ENCODE results near the gene TCEAL6. TPM values are rescaled to one million over a fixed set of nuclear protein-coding genes. Genes with fewer than 3 reads are reported as not detected.
"Not testable (repeated sequence)": the region's sequence is repeated elsewhere in the genome, so short reads cannot be mapped to it uniquely, and the experiment has no call there.

Gene TCEAL6
- total RNA-seq, 1 experiment from 2014 or later = not detected

GRCh38 chrX:102125014-102125413 lies 17.3 kb downstream of the TCEAL6 start:
- CTCF ChIA-PET; BruUV-seq (replicated peaks); H3K36me3 ChIP-seq (ENCODE audit: insufficient read depth, low read length, poor library complexity, severe bottlenecking); intact Hi-C loops (cut with micrococcal nuclease; ENCODE audit: unreplicated experiment); H3K9me3 ChIP-seq (ENCODE audit: low read depth, low read length, poor library complexity, severe bottlenecking); H3K4me1 ChIP-seq (ENCODE audit: insufficient read depth, low read length, poor library complexity, severe bottlenecking); POLR2A ChIA-PET (ENCODE audit: low non-redundant PET); DNase-seq (ENCODE audit: low spot score); H3K27ac ChIP-seq (ENCODE audit: low read depth, low read length, poor library complexity, severe bottlenecking): not testable (repeated sequence)
- peak overlapping the region; percentile 21 for H3K4me3 ChIP-seq (ENCODE audit: low read depth, low read length, poor library complexity, severe bottlenecking)
- H3K27me3 ChIP-seq (replicated peaks; ENCODE audit: insufficient read depth, low read depth, low read length, poor library complexity) = peaks cover 42% of the 10 kb centered on the region

- H3K4me1 ChIP-seq (ENCODE audit: insufficient read depth, low read length, poor library complexity, severe bottlenecking) = no peaks in the 10 kb centered on the region
- TF ChIP-seq CTCF (conservative IDR thresholded peaks at IDR 0.05; ENCODE audit: low read depth, low read length) = no peak
- no peak for TF ChIP-seq EZH2 (IDR thresholded peaks at IDR 0.05; ENCODE audit: borderline replicate concordance, low read depth, low read length, poor library complexity, severe bottlenecking)
- CTCF ChIA-PET = no interaction called here
- DNase-seq (ENCODE audit: low spot score) = no peak
- no TSS peak for BruUV-seq (replicated peaks)
- intact Hi-C loops (cut with micrococcal nuclease; ENCODE audit: unreplicated experiment) = no loop called here
- H3K4me3 ChIP-seq (ENCODE audit: low read depth, low read length, poor library complexity, severe bottlenecking) = no peak overlapping the region
- H3K9me3 ChIP-seq (ENCODE audit: low read depth, low read length, poor library complexity, severe bottlenecking) = no peaks in the 10 kb centered on the region
- no peaks in the 10 kb centered on the region for H3K36me3 ChIP-seq (ENCODE audit: insufficient read depth, low read length, poor library complexity, severe bottlenecking)
- POLR2A ChIA-PET (ENCODE audit: low non-redundant PET) = no interaction called here
- no peak overlapping the region for H3K27ac ChIP-seq (ENCODE audit: low read depth, low read length, poor library complexity, severe bottlenecking)
- no peaks in the 10 kb centered on the region for H3K27me3 ChIP-seq (replicated peaks; ENCODE audit: insufficient read depth, low read depth, low read length, poor library complexity)
Observed at GRCh38 chrX:102115748-102116147, 26.5 kb downstream of the TCEAL6 start.

GRCh38 chrX:102113367-102113766 lies 28.9 kb downstream of the TCEAL6 start:
- CTCF ChIA-PET = no interaction called here
- H3K36me3 ChIP-seq (ENCODE audit: insufficient read depth, low read length, poor library complexity, severe bottlenecking) = no peaks in the 10 kb centered on the region
- H3K9me3 ChIP-seq (ENCODE audit: low read depth, low read length, poor library complexity, severe bottlenecking) = no peaks in the 10 kb centered on the region
- no peaks in the 10 kb centered on the region for H3K4me1 ChIP-seq (ENCODE audit: insufficient read depth, low read length, poor library complexity, severe bottlenecking)
- TF ChIP-seq CTCF (conservative IDR thresholded peaks at IDR 0.05; ENCODE audit: low read depth, low read length) (no peak), EZH2 (IDR thresholded peaks at IDR 0.05; ENCODE audit: borderline replicate concordance, low read depth, low read length, poor library complexity, severe bottlenecking) (no peak)
- intact Hi-C loops (cut with micrococcal nuclease; ENCODE audit: unreplicated experiment) = no loop called here
- no peak for DNase-seq (ENCODE audit: low spot score)
- H3K4me3 ChIP-seq (ENCODE audit: low read depth, low read length, poor library complexity, severe bottlenecking) = no peak overlapping the region
- no peak overlapping the region for H3K27ac ChIP-seq (ENCODE audit: low read depth, low read length, poor library complexity, severe bottlenecking)
- BruUV-seq (replicated peaks) = no TSS peak
- no peaks in the 10 kb centered on the region for H3K27me3 ChIP-seq (replicated peaks; ENCODE audit: insufficient read depth, low read depth, low read length, poor library complexity)
- POLR2A ChIA-PET (ENCODE audit: low non-redundant PET) = no interaction called here

Other genes with a start within 250 kb of the TCEAL6 start
- gene ZMAT1, start 210.5 kb downstream of the TCEAL6 start, total RNA-seq (2021) = 1.2 and 2.5 TPM in 2 replicates
- 0.28 TPM in 1 of 2 replicates, not detected in the other for gene TCEAL2, start 16.8 kb downstream of the TCEAL6 start, total RNA-seq (2021)
- 0.50 TPM in 1 of 2 replicates, not detected in the other for gene BEX5, start 13.5 kb upstream of the TCEAL6 start, total RNA-seq (2021)
- gene TCP11X1, start 72.8 kb upstream of the TCEAL6 start, total RNA-seq (2021) = not detected in 2 replicates
- not detected in 2 replicates for gene NXF2, start 104.7 kb upstream of the TCEAL6 start, total RNA-seq (2021)

Data from A673 (cell line).